ENCODE data around the gene AMIGO3. TPM values are rescaled to one million over a fixed set of nuclear protein-coding genes. Genes with fewer than 3 reads are reported as not detected.
A peak's percentile ranks its signal among the peaks of the same experiment; 100 is the strongest.

AMIGO3 gene
- total RNA-seq, 1 experiment from 2014 or later: 0.32 TPM

- CTCF ChIA-PET: interaction anchor here (0.7 kb wide), 1 partner anchor 12 kb away, joined by 3 read pairs; no protein-coding TSS in a partner anchor
- intact Hi-C loops (cut with micrococcal nuclease): no loop called here
- Histone ChIP-seq H3K9ac (ENCODE audit: low read length) (no peak overlapping the region), H3K27me3 (ENCODE audit: insufficient read depth, low read length) (no peaks in the 10 kb centered on the region), H3K4me3 (replicated peaks in 1 of 2; ENCODE audit: low read depth in 1 of 2, low read length in 2 of 2) (no peak overlapping the region), H2AFZ (ENCODE audit: low read depth, low read length, poor library complexity, severe bottlenecking) (no peak overlapping the region), H4K20me1 (ENCODE audit: insufficient read depth) (no peaks in the 10 kb centered on the region), H3K4me2 (ENCODE audit: low read length) (no peak overlapping the region), H3K9me3 (ENCODE audit: control insufficient read depth in 1 of 2, insufficient read depth in 1 of 2, low read depth in 1 of 2, low read length in 2 of 2) (no peaks in the 10 kb centered on the region), H3K4me1 (ENCODE audit: control insufficient read depth in 1 of 2, insufficient read depth in 2 of 2, low read length in 2 of 2) (no peaks in the 10 kb centered on the region), H3K9me2 (ENCODE audit: insufficient read depth) (no peaks in the 10 kb centered on the region), H3K79me2 (ENCODE audit: insufficient read depth, low read length) (no peaks in the 10 kb centered on the region), H3K27ac (ENCODE audit: low read depth, low read length) (no peak overlapping the region; the same call in 1 of the 2 replicates), H3K36me3 (ENCODE audit: control insufficient read depth in 1 of 2, insufficient read depth in 2 of 2, low read length in 2 of 2) (no peaks in the 10 kb centered on the region; a peak in 2 of 4 replicates)
- no peak for TF ChIP-seq CEBPB (IDR thresholded peaks at IDR 0.05; ENCODE audit: low read depth)
- TF ChIP-seq, protein P1, sequence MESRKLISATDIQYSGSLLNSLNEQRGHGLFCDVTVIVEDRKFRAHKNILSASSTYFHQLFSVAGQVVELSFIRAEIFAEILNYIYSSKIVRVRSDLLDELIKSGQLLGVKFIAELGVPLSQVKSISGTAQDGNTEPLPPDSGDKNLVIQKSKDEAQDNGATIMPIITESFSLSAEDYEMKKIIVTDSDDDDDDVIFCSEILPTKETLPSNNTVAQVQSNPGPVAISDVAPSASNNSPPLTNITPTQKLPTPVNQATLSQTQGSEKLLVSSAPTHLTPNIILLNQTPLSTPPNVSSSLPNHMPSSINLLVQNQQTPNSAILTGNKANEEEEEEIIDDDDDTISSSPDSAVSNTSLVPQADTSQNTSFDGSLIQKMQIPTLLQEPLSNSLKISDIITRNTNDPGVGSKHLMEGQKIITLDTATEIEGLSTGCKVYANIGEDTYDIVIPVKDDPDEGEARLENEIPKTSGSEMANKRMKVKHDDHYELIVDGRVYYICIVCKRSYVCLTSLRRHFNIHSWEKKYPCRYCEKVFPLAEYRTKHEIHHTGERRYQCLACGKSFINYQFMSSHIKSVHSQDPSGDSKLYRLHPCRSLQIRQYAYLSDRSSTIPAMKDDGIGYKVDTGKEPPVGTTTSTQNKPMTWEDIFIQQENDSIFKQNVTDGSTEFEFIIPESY (IDR thresholded peaks at IDR 0.05; ENCODE audit: extremely low read depth, insufficient replicate concordance, low read length): no peak
- DNase-seq (ENCODE audit: low read depth, low spot score): no peak
- RAD21 ChIA-PET (ENCODE audit: low non-redundant PET in 1 of 2, low total read pairs in 2 of 2, uncharacterized antibody in 2 of 2, unreplicated experiment in 2 of 2): no interaction called here
- no peak for ATAC-seq
- POLR2A ChIA-PET: no interaction called here
- BruUV-seq (replicated peaks): no TSS peak
These were observed 6.0 kb downstream of the AMIGO3 start for GRCh38 chr3:49713336-49714105.

DNA sequence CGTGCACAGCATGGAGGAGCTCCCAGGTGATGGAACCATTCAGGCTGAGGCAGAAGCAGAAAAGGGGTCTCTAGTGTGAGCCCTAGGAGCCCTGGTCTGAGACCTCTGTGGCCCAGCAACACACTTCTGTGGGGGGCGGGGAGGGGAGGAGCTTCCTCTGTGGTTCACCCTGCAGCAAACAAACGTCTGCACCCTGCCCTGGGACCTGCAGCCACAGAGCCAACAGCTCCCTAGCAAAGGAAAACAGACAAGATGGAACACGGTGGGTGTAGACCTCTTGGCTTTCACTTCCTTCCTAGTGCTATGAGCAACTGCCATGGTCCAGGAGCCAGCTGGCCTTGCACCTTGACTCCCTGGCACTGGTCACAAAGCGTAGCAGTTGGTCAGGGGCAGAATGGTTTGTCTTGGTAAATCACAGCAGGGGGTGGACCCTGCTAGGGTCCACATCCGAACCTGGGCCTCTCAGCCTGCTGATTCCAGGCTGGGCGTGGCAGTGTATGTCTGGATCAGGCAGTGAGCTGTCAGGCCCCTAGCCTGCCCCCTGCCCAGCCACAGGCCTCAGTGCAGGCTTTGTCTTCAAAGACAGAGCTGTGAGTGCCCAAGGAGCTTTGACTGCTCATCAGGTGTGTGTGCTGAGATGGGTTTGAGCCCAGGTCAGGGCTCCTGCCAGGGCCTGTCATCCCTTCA is 6.7 kb downstream of the AMIGO3 start:
- DNase-seq (ENCODE audit: low read depth, low spot score): no peak
- H3K27ac ChIP-seq (ENCODE audit: low read depth, low read length): no peak overlapping the region
- H3K79me2 ChIP-seq (ENCODE audit: insufficient read depth, low read length): no peaks in the 10 kb centered on the region
- no peaks in the 10 kb centered on the region; a peak in 2 of 4 replicates for H3K36me3 ChIP-seq (ENCODE audit: control insufficient read depth in 1 of 2, insufficient read depth in 2 of 2, low read length in 2 of 2)
- H3K4me3 ChIP-seq (replicated peaks in 1 of 2; ENCODE audit: low read depth in 1 of 2, low read length in 2 of 2): no peak overlapping the region
- no TSS peak for BruUV-seq (replicated peaks)
- no peaks in the 10 kb centered on the region for H4K20me1 ChIP-seq (ENCODE audit: insufficient read depth)
- no peak overlapping the region for H2AFZ ChIP-seq (ENCODE audit: low read depth, low read length, poor library complexity, severe bottlenecking)
- no peak overlapping the region for H3K4me2 ChIP-seq (ENCODE audit: low read length)
- ChIA-PET RAD21 (ENCODE audit: low non-redundant PET in 1 of 2, low total read pairs in 2 of 2, uncharacterized antibody in 2 of 2, unreplicated experiment in 2 of 2) (no interaction called here), CTCF (interaction anchor here (0.7 kb wide), 1 partner anchor 11 kb away, joined by 3 read pairs; no protein-coding TSS in a partner anchor), POLR2A (no interaction called here)
- no peak for ATAC-seq
- H3K27me3 ChIP-seq (ENCODE audit: insufficient read depth, low read length): no peaks in the 10 kb centered on the region
- H3K9ac ChIP-seq (ENCODE audit: low read length): no peak overlapping the region
- intact Hi-C loops (cut with micrococcal nuclease): no loop called here
- TF ChIP-seq CTCF (IDR thresholded peaks at IDR 0.05 in 2 of 3, conservative IDR thresholded peaks at IDR 0.05 in 1 of 3; ENCODE audit: borderline replicate concordance in 1 of 3, insufficient read depth in 1 of 3, low read depth in 2 of 3, low read length in 2 of 3) (no peak), POLR2AphosphoS5 (IDR thresholded peaks at IDR 0.05; ENCODE audit: low read depth, low read length) (0 out of 2 replicates have a peak, but pooled peaks have one; percentile 18)
- H3K4me1 ChIP-seq (ENCODE audit: control insufficient read depth in 1 of 2, insufficient read depth in 2 of 2, low read length in 2 of 2): no peaks in the 10 kb centered on the region
- no peaks in the 10 kb centered on the region for H3K9me3 ChIP-seq (ENCODE audit: control insufficient read depth in 1 of 2, insufficient read depth in 1 of 2, low read depth in 1 of 2, low read length in 2 of 2)
- H3K9me2 ChIP-seq (ENCODE audit: insufficient read depth): no peaks in the 10 kb centered on the region

Data from HCT116 (cell line).